Stimulated activated CD4-positive, alpha-beta T cell treated with anti-CD3 and anti-CD28 coated beads, Interleukin-4, amount 100 ng/mL, for 48 hours (primary cell): Measurements from ENCODE around the gene RALGPS2.
"Not testable (repeated sequence)": the region's sequence is repeated elsewhere in the genome, so short reads cannot be mapped to it uniquely, and the experiment has no call there.

Experiments
- DNase-seq, 2 donors: peaks; one replicate each; pipeline ENCODE4 v3.0.0-alpha.2; 2020; ENCODE audit warnings: low read depth in 2 of 2

The RALGPS2 gene

DNA sequence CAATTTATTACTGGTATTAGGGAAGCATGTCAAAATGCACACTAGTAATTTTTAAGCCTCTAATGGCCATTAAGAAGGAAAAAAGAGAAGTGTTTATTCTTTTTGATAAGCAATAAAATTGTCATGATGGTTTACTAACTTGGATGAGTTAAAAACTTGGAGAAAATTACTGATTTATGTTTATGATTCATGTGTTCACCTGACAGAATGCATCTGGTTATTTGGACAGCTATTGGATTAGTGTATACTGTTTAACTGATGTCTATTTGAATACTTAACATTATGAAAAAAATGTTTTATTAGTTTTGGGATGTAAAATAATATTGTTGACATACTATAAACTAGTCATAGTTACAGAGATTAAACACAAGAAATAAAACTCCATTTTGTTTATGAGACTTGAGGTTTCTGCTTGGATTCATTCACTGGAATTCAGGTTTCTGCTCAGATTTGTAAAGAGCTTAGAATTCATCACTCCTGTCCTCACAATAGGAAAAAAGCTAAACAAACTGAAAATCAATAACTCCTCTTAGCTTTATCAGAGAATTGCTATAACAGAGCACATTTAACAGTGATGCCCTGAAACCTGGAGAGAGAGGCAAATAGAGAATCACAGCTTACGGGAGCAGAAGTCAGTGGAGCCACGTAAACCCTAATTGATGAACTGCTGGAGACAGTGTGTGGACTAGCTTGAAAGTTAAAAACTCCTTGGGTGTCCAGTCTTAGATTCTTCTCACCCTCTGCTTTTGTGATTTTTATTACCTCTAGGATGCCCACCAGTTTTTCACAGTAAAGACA is 56.7 kb downstream of the RALGPS2 start:
- no peak for DNase-seq

DNA sequence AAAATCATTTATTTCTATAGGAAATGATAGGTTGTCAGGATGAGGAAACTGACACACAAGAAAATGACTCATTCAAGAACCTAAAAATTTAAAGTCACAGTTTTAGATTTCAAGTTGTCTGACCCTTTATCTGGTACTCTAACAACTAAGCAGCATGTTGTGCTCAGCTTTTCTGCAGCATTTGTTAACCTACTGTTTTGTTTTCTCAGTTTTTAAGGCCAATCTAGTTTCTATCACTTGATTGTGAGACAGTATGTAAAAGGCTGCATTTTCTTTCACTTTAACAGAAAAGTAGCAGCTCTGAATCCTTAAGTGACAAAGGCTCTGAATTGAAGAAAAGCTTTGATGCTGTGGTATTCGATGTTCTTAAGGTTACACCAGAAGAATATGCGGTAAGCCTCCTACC is 59.1 kb downstream of the RALGPS2 start:
- no peak for DNase-seq

DNA sequence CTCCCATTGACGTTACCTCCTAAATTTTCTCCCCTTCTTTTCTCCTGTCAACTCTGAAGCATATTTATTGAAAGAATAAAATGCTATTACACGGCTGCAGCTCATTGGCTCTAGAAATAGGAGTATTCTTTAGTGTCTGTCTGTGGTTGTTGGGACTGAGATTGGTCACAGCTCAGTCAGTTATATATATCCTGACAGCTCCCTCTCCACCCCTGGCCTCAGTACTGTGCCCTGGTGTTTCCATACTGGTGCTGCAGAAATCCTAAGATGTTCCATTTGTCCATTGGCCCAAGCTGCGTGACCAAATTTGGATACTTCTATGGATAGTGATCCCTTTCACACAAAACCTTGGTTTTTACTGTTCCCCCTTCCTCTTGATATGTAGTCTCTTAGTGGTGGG is 67.3 kb downstream of the RALGPS2 start:
- DNase-seq: no peak

DNA sequence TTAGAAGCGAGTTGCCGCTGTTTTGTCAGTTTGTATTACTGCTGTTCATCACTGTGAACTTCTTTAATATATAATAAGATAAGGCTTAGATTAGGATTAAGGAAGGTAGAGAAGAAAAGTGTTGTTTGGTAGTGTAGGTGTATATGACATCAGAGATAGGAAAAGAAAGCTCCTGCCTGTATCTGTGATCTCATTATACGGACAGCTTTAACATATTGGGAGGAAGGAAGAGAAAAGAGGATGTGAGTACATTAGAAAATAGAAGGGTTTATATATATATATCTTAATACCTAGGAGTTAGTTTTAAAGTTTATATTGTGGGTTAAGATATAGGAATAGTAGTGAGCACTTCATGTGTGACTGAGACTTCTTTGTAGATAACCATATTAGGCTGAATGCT is 71.0 kb downstream of the RALGPS2 start:
- DNase-seq: no peak

DNA sequence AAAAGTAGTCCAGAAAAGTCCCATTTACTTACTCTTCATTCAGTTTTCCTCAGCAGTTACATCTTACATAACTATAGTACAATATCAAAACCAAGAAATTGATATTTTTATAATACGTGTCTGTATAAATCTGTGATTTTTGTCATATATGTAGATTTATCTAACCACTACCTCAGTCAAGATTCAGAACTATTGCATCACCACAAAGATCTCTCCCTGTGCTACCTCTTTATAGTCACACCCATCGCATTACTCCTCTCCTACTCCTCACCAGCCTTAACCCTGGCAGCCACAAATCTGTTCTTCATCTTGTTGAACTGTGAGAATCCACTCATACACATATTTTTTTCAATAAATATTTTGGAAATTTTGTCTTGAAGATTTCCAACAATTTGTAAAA is 72.5 kb downstream of the RALGPS2 start:
- DNase-seq: no peak

DNA sequence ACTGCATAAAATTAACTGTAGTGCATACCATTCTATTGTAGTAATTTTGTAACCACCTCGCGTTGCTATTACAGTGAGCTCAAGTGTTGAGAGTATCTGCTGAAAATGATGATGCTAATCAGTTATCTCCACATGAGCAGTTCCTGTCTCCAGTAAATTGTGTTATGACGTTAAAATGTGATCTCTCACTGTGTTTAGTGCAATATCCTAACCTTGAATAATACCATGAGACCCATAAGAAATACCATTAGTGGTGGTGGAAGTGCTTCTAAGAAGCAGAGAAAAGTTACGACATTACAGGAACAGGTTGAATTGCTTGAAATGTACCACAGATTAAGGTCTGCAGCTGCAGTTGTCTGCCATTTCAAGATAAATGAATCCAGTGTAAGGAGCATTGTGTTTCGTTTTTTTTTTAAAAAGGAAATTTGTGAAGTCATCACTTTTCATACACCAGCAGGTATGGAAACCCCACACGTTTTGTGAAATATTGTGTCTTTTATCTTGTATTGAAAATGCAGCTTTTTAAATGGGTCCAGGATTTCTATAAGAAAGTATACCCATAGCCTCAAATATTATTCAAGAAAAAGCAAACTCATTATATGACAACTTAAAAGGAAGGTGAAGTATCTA is 73.3 kb downstream of the RALGPS2 start:
- no peak for DNase-seq

DNA sequence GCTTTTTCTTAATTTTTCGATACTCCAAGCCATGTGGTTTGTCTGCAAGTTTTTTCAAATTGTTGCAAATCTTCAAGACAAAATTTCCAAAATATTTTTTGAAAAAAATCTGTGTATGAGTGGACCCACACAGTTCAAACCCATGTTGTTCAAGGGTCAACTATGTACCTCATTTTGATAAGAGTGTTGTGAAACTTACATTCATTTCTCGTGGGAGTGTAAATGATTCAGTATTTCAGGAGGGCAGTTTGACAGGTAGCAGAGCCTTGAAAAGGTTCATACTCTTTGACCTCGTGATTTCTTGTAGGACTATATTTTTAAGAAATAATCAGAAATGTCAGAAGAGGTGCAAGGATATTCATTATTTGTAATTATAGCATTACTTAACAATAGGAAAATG is 77.8 kb downstream of the RALGPS2 start:
- DNase-seq: no peak

DNA sequence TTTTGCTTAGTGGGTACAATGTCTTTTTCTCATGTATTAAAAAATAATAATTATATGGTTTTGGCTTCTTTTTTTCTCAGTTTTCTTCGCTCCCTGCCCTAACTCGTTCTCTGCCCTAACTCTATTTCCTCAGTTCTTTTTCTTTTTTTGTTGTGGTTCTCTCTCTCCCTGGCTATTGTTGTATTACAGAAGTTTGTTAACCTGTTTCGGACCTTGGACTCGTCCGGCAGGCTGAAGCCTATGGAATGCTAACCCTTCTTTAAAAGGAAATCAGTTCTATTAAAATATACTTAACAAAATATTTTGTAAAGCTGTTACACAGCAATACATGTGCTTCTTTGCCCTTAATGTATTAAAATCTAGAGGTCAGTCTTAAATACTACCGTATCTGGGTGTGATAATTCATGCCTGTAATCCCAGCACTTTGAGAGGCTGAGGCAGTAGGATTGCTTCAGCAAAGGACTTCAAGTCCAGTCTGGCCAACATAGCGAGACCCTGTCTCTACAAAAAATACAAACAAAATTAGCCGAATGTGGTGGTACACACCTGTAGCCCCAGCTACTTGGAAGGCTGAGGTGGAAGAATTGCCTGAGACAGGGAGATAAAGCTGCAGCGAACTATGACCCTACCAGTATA is 81.7 kb downstream of the RALGPS2 start:
- DNase-seq: no peak

DNA sequence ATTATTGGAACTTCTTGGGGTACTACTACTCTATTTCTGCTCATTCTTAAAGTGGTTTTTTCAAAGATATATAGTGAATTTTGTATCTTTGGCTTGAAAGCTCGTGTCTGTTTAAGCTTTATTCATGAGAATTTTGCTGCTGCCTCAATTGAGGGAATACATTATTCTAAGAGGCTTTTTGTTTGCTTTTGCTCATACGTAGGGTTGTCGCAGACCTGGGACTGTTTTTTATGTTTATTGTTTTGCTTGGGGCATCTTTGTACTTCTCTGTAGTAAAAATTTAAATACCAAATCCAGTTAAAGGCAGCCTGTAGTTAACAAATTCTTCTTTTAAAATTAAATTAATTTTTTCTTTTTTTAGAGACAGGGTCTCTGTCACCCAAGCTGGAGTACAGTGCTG is 83.5 kb downstream of the RALGPS2 start:
- DNase-seq: no peak

DNA sequence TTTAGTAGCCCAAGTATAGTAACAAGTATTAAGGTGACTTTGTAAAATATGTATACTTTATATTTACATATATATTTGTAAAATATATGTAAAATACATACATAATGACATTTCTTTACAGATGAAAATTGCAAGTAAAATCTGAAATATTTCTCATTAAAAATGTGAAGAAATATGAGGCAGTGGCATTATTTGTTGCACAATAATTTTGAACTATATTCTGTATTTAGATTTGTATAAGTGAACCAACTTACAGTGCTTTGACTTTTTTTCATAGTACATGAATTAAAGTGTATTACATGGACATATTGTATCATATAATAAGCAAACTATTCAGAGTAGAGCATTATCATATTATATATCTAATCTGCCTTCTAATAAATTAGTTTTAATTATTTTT is 85.5 kb downstream of the RALGPS2 start:
- DNase-seq: no peak

DNA sequence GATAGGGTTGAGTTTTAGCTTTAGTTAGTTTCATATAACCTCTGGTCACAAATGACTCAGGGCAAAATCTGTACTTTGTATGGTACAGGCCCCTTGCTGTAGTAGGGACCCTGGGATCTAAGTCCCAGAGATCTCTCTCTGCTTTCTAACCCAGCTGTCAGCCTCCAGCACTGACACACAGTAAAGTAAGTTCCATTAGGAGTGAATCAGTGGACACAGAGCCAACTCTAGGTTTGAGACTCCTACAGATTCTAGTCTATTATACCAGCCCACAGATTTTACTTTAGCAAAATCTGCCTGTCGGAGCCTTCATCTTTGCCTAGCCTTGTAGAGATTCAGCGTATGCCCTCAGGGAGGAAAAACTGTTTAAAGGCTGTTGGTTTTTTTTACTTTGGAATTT is 93.4 kb downstream of the RALGPS2 start:
- DNase-seq: no peak

DNA sequence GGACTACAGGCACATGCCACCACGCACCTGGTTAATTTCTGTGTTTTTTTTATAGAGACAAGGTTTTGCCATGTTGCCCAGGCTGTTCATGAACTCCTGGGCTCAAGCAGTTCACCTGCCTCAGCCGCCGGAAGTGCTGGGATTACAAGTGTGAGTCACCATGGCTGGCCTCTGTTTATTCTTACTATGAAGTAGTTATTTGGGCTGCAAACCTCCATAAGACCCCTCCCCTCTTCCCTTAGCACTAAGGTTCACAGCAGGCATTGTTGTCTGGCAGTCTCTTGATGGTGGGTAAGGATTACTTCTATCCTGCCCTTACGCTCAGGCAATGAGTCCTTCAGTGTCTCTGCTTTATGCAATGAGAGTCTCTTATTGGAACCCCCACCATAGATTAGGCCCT is 94.1 kb downstream of the RALGPS2 start:
- no peak for DNase-seq

DNA sequence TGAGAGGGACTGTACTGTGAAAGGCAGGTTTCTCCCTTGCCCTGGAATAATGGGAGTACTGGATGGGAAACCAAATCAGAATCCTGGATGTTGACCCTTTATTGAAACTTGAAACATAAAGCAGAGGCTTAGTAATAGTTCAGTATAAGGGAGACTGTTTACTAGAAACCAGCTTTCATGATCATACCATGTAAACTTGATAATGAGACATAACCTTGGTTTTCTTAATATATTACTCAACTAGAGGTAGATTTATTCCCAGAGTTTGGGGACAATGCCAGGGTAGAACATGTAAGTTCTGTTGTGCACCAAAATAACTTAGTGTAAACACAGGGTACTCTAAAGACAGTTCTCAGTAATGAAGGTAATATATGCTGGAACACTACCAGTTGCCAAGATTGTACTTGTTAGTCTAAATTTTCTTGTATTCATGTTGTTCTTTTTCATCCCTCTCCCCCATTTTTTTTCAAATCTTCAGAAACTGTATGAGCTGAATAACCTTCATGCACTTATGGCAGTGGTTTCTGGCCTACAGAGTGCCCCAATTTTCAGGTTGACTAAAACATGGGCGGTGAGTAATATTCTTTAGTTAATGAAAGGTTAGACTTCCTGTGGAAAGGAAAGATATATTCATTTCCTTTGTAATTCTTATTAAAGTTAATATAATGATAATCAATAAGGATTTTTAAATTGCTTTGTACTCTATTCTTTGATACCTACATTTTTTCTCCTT is 96.3 kb downstream of the RALGPS2 start:
- no peak for DNase-seq

DNA sequence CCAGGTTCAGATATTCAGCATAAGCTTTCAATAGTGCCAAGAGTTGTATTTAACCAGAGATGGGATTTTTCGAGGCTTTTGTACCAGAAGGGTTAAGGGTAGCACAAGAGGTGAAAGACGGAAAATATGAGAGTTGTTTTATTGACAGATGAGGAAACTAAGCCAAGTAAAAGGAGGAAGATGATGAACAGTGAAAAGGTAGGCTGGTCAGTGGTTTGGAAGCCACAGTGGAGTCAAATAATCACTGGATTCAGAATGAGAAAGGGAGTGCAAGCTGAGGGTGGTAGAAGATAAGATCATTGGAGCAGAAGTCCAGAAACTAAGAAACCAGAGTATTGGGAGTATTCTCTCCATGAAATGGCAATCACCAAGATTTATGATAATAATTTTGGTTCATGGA is 100.1 kb downstream of the RALGPS2 start:
- no peak for DNase-seq

DNA sequence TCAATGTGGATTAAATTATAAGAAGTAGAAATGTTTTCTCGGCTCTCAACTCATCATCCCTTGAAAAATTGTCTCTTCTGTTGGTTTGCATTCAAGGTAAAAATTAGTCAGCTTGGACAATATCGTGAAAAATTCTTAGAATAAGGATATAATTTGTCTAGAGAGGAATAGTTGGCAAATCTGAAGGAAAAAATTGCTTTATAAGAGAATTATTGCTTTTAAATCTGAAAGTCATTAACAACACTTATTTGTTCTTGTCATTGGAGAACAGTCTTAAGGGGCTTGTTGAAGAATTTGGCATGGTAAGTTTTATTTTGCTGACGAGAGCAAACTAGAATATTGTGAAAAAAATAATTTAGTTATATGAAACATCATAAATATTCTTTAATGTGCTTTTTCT is 119.4 kb downstream of the RALGPS2 start:
- DNase-seq: no peak

DNA sequence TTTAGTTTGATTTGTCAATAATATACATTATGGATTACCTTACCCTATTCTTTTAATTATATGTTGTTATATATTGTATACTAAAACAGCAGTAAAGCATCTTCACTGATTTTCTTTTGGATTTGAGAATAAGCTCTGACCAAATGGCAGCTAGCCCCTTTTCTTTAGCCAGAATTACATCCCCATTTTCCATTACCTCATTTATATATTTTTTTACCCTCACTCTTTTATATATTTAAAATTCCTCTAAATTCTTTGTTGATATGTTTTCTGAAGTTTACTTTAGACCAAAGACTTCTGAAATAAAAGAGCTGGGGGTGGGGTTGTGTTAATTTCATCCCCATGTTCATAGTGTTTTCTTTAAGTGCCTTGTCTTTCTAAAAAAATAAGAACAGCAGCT is 121.3 kb downstream of the RALGPS2 start:
- no peak for DNase-seq

DNA sequence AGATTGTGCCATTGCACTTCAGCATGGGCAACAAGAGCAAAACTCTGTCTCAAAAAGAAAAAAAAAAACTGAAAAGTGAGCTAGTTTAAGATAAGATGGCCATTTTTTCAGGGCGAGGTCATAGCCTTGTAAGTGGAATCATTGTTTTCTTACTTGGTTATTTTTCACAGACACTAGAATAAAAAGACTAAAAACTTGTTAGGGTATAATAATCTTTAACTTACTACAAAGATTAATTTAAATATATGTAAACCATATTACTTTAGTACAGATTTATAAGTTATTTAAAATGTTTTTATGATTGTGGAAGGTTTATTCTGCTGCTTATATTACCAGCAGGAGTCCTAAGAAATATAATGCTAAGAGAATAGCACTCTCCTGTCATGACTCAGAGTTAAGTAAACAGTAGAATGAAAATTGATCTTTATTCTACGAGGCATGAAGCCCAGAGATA is 122.4 kb downstream of the RALGPS2 start:
- no peak for DNase-seq

DNA sequence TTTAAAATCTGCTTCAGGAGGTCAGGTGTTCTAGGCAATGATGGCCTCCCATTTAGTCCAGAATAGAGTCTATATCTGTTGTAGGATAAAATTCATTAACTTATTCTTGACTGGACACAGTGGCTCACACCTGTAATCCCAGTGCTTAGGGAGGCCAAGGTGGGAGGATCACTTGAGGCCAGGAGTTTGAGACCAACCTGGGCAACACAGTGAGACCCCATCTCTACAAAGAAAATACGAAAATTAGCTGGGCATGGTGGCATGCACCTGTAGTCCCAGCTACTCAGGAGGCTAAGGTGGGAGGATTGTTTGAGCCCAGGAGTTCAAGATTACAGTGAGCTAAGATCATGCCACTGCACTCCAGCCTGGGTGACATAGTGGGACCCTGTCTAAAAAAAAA is 122.9 kb downstream of the RALGPS2 start:
- DNase-seq: not testable (repeated sequence)

DNA sequence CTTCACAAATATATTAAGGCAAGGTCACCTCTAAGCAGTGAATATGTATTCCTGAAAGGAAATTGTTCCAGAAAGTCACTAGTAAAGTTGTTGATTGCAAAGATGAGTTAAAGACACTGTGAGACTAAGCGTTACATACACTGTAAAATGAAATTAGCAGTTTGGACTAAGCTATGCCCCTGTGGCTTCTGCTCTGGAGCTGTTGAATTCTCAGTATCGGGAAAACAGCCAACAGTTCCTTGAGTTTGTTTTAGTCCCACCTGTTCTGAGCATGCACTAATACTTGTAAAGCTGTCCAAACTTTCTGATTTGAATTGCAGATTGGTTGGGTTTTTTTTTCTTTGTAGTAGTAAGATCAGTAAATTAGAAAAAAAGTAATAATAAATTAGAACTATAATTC is 124.9 kb downstream of the RALGPS2 start:
- no peak for DNase-seq

DNA sequence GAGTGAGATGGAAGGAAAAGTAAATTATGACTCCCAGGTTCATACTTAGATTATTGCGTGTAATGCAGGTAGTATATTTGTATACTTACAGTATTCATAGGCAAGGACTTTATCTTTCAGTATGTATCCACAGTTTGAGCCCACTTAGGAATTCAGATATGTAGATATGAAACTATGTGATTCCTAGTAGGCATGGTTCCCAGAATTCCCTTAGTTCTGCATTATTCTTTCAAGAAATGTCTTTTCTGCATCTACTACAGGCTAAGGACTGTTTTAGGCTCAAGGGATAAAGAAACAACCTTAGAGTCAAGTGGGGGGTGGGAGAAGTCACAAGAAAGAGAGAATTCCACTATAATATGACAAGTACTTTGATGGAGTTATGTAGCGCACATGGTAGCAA is 132.1 kb downstream of the RALGPS2 start:
- no peak for DNase-seq

DNA sequence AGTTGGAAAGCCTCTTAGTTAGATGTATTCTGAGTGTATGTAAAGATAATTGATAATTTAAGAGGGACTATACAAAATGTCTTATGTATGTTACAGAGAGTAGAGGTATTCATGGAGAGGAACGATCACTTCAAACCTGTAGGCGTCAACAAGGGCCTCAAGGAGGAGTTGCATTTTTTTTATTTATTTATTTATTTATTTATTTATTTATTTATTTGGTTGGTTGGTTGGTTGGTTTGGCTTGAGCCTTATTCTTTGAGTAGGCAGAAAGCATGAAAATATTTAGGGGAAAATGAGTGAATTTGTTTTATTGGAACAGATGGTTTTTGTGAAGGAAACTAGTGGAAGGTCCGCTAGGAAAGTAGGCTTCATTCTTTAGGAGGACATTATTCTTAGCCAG is 137.4 kb downstream of the RALGPS2 start:
- DNase-seq: no peak

DNA sequence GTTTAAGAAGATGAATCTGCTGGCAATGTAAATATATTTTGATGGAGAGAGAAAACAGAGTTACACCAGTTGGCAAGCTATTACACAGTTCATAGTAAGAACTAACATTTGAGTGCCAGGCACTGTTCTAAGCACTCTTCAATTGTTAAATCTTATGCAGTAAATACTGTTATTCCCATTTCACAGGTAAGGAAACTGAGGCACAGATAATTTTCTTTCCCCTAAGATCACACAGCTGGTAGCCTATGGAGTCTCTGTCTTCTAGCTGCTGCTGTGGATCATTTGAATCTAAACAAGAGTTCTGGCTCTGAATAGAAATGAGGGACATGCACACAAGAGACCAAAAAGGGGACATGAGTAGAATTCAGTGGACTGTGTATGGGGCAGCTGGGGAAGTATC is 137.8 kb downstream of the RALGPS2 start:
- DNase-seq: no peak
